Thyroid gland (tissue), 4 donors: ENCODE measurements around the gene TMEM30A. TPM values are rescaled to one million over a fixed set of nuclear protein-coding genes. Genes with fewer than 3 reads are reported as not detected.

Experiments
- DNase-seq, 2 donors: peaks; one replicate each; pipeline ENCODE4 v3.0.0-alpha.2; 2019
- H3K27ac ChIP-seq, 3 donors: fragments of 200-600 bp; sonication (generic); 1 replicate in 2 of 3; 2 replicates in 1 of 3; pipeline ENCODE4 v1.5.1; 2016 to 2019; ENCODE audit warnings: mild to moderate bottlenecking in 1 of 3, moderate library complexity in 1 of 3
- H3K27me3 ChIP-seq: fragments of 200-600 bp; sonication (generic); one replicate; pipeline ENCODE4 v1.5.1; 2019
- H3K36me3 ChIP-seq, 2 donors: fragments of 200-600 bp; sonication (generic); one replicate each; pipeline ENCODE4 v1.5.1; 2016 to 2019
- H3K4me1 ChIP-seq, 2 donors: fragments of 200-600 bp; sonication (generic); one replicate each; pipeline ENCODE4 v1.5.1; 2017 to 2019
- H3K4me3 ChIP-seq, 3 donors: fragments of 200-600 bp; sonication (generic); replicated peaks in 1 of 3; 1 replicate in 2 of 3; 2 replicates in 1 of 3; pipeline ENCODE4 v1.5.1; 2016; ENCODE audit warnings: mild to moderate bottlenecking in 1 of 3
- H3K9me3 ChIP-seq: fragments of 200-600 bp; sonication (generic); one replicate; pipeline ENCODE4 v1.5.1; 2017
- CTCF ChIP-seq, 6 experiments: fragments of 200-600 bp in 3 of 6; fragments of 450-650 bp in 3 of 6; sonication (generic) in 3 of 6; IDR thresholded peaks; one replicate each; pipeline ENCODE4 v1.5.1; 2016 to 2019; ENCODE audit warnings: antibody characterized with exemption in 6 of 6, mild to moderate bottlenecking in 2 of 6, inconsistent platforms in 1 of 6, moderate library complexity in 1 of 6
- POLR2A ChIP-seq, 2 donors: fragments of 450-650 bp; IDR thresholded peaks; one replicate each; pipeline ENCODE4 v1.6.1; 2017; ENCODE audit warnings: antibody characterized with exemption in 2 of 2, mild to moderate bottlenecking in 2 of 2, moderate library complexity in 1 of 2
- WGBS, 2 donors: methylation state at CpG; one replicate each; pipeline ENCODE4 v1.1.5; 2017; 5-methylcytosine and 5-hydroxymethylcytosine counted together
- intact Hi-C: fragments of 100-400 bp; cut with DNase I; formaldehyde crosslinking; loops from one replicate; pipeline ENCODE4 v1.15.1; 2023
- total RNA-seq, 4 donors: library from RNA; depleted of rRNA; stranded (reverse); fragments of >200 nt; gene quantifications; one replicate each; pipeline ENCODE4 v1.2.3, GENCODE V29; 2016

TMEM30A gene
- total RNA-seq, 4 donors from 2014 or later, result 82.0 to 142 (median 103) TPM

- 97 to 100% methylated on average over 1 of the region's 1 CpG for WGBS, 2 donors
- Histone ChIP-seq H3K27me3 (no peaks in the 10 kb centered on the region), H3K9me3 (no peaks in the 10 kb centered on the region), H3K4me1 (peaks cover 0 to 7% of the 10 kb centered on the region in 2 donors), H3K36me3 (peaks cover 7 to 12% of the 10 kb centered on the region in 2 donors), H3K27ac (no peak overlapping the region), H3K4me3 (no peak overlapping the region)
- TF ChIP-seq CTCF (IDR thresholded peaks at IDR 0.05) (no peak), POLR2A (IDR thresholded peaks at IDR 0.05) (no peak)
- no peak for DNase-seq
- intact Hi-C loops, result no loop called here
These were observed 27.1 kb downstream of the TMEM30A start for GRCh38 chr6:75257343-75258087.

- no peak for TF ChIP-seq CTCF (IDR thresholded peaks at IDR 0.05)
- TF ChIP-seq POLR2A (IDR thresholded peaks at IDR 0.05), result no peak
- intact Hi-C loops, result no loop called here
- Histone ChIP-seq H3K4me1 (no peaks in the 10 kb centered on the region), H3K4me3 (no peak overlapping the region), H3K9me3 (no peaks in the 10 kb centered on the region), H3K36me3 (peaks cover 3 to 4% of the 10 kb centered on the region in 2 donors), H3K27me3 (no peaks in the 10 kb centered on the region), H3K27ac (no peak overlapping the region)
- 87 to 90% methylated on average over 2 of the region's 2 CpGs for WGBS, 2 donors
- DNase-seq, result no peak
These were observed 34.0 kb downstream of the TMEM30A start for GRCh38 chr6:75250552-75250951.

- Histone ChIP-seq H3K4me1 (no peaks in the 10 kb centered on the region), H3K9me3 (no peaks in the 10 kb centered on the region), H3K27ac (no peak overlapping the region), H3K4me3 (no peak overlapping the region), H3K36me3 (peaks cover 0 to 3% of the 10 kb centered on the region in 2 donors), H3K27me3 (no peaks in the 10 kb centered on the region)
- DNase-seq, result no peak
- intact Hi-C loops, result no loop called here
- TF ChIP-seq POLR2A (IDR thresholded peaks at IDR 0.05) (no peak), CTCF (IDR thresholded peaks at IDR 0.05) (no peak)
These were observed 34.8 kb downstream of the TMEM30A start for GRCh38 chr6:75249837-75250236.

DNA sequence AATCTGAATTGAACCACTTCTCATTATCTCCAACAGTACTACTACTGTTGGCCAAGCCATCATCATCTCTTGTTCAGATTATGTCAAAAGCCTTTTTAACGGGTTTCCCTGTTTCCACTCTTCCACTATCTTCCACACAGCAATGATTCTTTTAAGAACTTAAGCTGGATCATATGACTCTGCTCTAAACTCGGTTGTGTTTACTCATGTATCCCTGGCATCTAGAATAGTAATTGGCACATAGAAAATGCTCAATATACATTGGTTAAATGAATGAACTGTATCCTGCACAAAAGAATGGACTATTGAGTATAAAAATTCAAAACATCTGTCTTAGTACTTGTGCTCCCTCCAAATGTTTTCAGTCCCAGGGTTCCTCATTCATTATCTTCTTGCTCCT, 38.2 kb downstream of the TMEM30A start:
- Histone ChIP-seq H3K27me3 (no peaks in the 10 kb centered on the region), H3K4me3 (no peak overlapping the region), H3K9me3 (no peaks in the 10 kb centered on the region), H3K4me1 (peaks cover 15 to 19% of the 10 kb centered on the region in 2 donors), H3K36me3 (no peaks in the 10 kb centered on the region), H3K27ac (no peak overlapping the region)
- 59 to 60% methylated on average over 2 of the region's 2 CpGs for WGBS, 2 donors
- TF ChIP-seq POLR2A (IDR thresholded peaks at IDR 0.05) (no peak), CTCF (IDR thresholded peaks at IDR 0.05) (no peak)
- no peak for DNase-seq
- intact Hi-C loops, result no loop called here

DNA sequence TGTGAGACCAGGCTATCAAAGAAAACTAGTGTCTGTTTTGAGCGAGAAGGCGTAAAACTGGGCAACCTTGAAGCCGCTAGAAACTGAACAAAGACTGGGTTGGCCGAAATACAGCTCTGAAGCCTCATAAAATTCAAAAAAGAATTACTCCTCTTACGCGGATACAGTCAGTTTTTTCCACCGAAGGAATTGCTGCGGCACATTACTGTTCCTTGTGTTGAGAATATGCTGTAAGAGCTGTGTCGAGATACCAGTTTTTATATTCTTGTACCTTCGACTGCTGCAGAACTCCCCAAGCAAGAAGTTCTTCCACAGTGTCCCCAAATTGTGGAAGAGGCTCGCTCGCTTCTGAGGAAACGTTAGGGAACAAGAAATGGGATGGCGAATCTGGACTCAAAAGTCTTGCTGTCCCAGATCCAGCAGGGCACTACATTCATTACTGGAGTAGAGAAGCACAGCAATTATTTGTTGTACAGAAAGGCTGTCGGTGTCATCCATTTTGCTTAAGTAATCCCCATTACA, 40.5 kb downstream of the TMEM30A start:
- Histone ChIP-seq H3K27me3 (no peaks in the 10 kb centered on the region), H3K4me1 (peaks cover 16 to 22% of the 10 kb centered on the region in 2 donors), H3K4me3 (peak overlapping the region; percentile 68 to 91 (median 83)), H3K9me3 (no peaks in the 10 kb centered on the region), H3K36me3 (peaks cover 2 to 10% of the 10 kb centered on the region in 2 donors), H3K27ac (peak overlapping the region; percentile 80 to 91 (median 82))
- DNase-seq, result no peak
- intact Hi-C loops, result no loop called here
- whole genome bisulfite sequencing, 2 donors, result 18 to 21% methylated on average over 15 of the region's 15 CpGs
- TF ChIP-seq CTCF (IDR thresholded peaks at IDR 0.05) (no peak), POLR2A (IDR thresholded peaks at IDR 0.05) (no peak)
